Subcutaneous adipose tissue (tissue), 4 donors: Measurements from ENCODE around the gene MTCL1. TPM values are rescaled to one million over a fixed set of nuclear protein-coding genes. Genes with fewer than 3 reads are reported as not detected.

Experiments used
- total RNA-seq, 4 donors: library from RNA; depleted of rRNA; stranded (reverse); fragments of >200 nt; gene quantifications; one replicate each; pipeline ENCODE4 v1.1.0, GENCODE V29; 2016
- TF ChIP-seq, protein P1 (sequence below): fragments of 450-650 bp; IDR thresholded peaks from one replicate; pipeline ENCODE4 v1.5.1; 2016; ENCODE audit warnings: low read depth, mild to moderate bottlenecking, control low read depth, antibody characterized with exemption, moderate library complexity

Gene MTCL1
- total RNA-seq, 4 donors from 2014 or later: 1.5 to 5.9 (median 2.7) TPM

- TF ChIP-seq, protein P1, sequence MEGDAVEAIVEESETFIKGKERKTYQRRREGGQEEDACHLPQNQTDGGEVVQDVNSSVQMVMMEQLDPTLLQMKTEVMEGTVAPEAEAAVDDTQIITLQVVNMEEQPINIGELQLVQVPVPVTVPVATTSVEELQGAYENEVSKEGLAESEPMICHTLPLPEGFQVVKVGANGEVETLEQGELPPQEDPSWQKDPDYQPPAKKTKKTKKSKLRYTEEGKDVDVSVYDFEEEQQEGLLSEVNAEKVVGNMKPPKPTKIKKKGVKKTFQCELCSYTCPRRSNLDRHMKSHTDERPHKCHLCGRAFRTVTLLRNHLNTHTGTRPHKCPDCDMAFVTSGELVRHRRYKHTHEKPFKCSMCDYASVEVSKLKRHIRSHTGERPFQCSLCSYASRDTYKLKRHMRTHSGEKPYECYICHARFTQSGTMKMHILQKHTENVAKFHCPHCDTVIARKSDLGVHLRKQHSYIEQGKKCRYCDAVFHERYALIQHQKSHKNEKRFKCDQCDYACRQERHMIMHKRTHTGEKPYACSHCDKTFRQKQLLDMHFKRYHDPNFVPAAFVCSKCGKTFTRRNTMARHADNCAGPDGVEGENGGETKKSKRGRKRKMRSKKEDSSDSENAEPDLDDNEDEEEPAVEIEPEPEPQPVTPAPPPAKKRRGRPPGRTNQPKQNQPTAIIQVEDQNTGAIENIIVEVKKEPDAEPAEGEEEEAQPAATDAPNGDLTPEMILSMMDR: no peak
Observed at GRCh38 chr18:8828798-8829197, 123.4 kb downstream of the MTCL1 start.

GRCh38 chr18:8830067-8831060 is 125.0 kb downstream of the MTCL1 start:
- TF ChIP-seq, protein P1: no peak

- TF ChIP-seq, protein P1: no peak
Observed at GRCh38 chr18:8831112-8831511, 125.8 kb downstream of the MTCL1 start.

DNA sequence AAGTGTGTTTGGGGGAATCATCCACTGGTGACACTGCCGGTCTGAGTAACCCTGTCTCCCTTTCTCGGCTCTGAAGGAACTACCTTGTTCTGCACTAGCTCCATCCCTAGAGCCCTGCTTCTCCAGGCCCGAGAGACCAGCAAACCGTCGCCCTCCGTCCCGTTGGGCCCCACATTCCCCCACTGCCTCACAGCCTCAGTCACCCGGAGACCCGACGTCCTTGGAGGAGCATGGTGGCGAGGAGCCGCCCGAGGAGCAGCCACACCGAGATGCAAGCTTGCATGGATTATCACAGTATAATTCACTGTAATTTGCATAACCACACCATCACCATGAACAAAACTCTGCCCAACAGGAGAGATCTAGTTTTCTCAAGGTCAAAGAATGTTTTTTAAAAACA is 126.2 kb downstream of the MTCL1 start:
- TF ChIP-seq, protein P1: no peak

- TF ChIP-seq, protein P1: no peak
Observed at GRCh38 chr18:8833480-8833879, 128.1 kb downstream of the MTCL1 start.

DNA sequence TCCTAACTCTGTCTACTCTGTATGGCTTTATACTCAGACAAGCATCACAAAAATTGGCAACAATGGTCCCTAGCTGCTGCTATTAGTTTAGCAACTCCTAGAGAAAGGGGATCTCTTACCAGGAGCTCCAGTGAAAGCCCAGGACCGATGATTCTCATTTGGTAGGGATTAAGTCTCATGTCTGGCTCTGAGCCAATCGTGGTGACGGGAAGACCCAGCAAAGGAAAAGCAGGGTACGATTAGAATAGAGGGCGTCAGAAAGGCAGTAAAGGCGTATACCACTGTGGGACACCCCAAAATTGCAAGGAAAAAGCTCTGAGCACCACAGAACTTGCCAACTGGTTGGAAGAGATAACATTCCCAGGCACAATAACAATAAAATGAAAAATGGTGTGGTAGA is 129.5 kb downstream of the MTCL1 start:
- TF ChIP-seq, protein P1: no peak

DNA sequence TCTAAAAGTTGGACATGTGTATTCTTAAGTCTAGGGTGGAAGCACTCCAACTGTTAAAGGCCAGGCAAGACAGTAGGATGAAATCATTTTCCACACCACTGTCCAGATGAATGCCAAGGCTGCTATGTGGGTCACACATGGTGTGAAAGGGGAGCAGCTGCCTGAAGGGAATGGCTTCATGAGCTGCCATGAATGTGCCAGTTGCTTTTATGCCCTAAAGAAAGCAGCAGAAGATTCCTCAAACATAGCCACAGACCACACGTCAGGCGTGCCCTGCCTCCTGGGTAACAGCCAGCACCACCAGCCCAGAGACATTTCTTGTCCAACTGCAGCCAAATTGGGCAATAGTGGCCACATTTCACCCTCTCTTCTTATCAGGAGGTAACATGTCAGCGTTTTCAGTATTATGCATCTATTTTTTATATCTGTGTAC is 130.2 kb downstream of the MTCL1 start:
- TF ChIP-seq, protein P1: no peak
